HepG2 (cell line): ENCODE data around the gene NRL. TPM values are rescaled to one million over a fixed set of nuclear protein-coding genes. Genes with fewer than 3 reads are reported as not detected.

Experiments used
- BCL6 ChIP-seq: IDR thresholded peaks from 2 replicates; pipeline ENCODE4 v1.6.1; 2016; ENCODE audit warnings: missing genetic modification reagents, missing compliant biosample characterization
- DPF2 ChIP-seq: sonication (generic); formaldehyde crosslinking; IDR thresholded peaks from 2 replicates; pipeline ENCODE4 v1.4.0; 2020; ENCODE audit warnings: mild to moderate bottlenecking, low read depth, missing genetic modification reagents, borderline replicate concordance
- ELF3 ChIP-seq: IDR thresholded peaks from 2 replicates; pipeline ENCODE4 v1.6.1; 2016; ENCODE audit warnings: missing genetic modification reagents, missing compliant biosample characterization
- FIP1L1 ChIP-seq: fragments of 200-400 bp; formaldehyde crosslinking; IDR thresholded peaks from 2 replicates; pipeline ENCODE4 v1.6.1; 2018; ENCODE audit warnings: low read depth, mild to moderate bottlenecking, low read length, moderate library complexity, borderline replicate concordance; ENCODE audit not compliant: insufficient read depth
- HDAC6 ChIP-seq: fragments of 200-600 bp; sonication (generic); IDR thresholded peaks from 2 replicates; pipeline ENCODE4 v1.7.0; 2017; ENCODE audit warnings: mild to moderate bottlenecking, antibody characterized with exemption, low read length, low read depth
- PCBP2 ChIP-seq: fragments of 200-400 bp; formaldehyde crosslinking; optimal IDR thresholded peaks from 2 replicates; pipeline ENCODE3; 2018; ENCODE audit warnings: low read length, low read depth; ENCODE audit not compliant: poor library complexity, severe bottlenecking
- POLR2G ChIP-seq: fragments of 200-400 bp; formaldehyde crosslinking; IDR thresholded peaks from 2 replicates; pipeline ENCODE4 v1.6.1; 2018; ENCODE audit warnings: mild to moderate bottlenecking, low read depth, low read length, moderate library complexity
- REPIN1 ChIP-seq: sonication (generic); formaldehyde crosslinking; IDR thresholded peaks from 2 replicates; pipeline ENCODE4 v1.8.0; 2022; ENCODE audit warnings: missing genetic modification reagents, low read depth, mild to moderate bottlenecking, borderline replicate concordance
- SATB2 ChIP-seq: sonication (generic); formaldehyde crosslinking; IDR thresholded peaks from 2 replicates; pipeline ENCODE4 v1.5.0; 2020; ENCODE audit warnings: missing genetic modification reagents
- SP4 ChIP-seq: sonication (generic); formaldehyde crosslinking; IDR thresholded peaks from 2 replicates; pipeline ENCODE4 v1.8.1; 2023; ENCODE audit warnings: mild to moderate bottlenecking, missing genetic modification reagents
- SUZ12 ChIP-seq: fragments of 150-350 bp; IDR thresholded peaks from 2 replicates; pipeline ENCODE4 v1.6.1; 2014; ENCODE audit warnings: low read depth, low read length
- ZBTB3 ChIP-seq: sonication (generic); formaldehyde crosslinking; IDR thresholded peaks from 2 replicates; pipeline ENCODE4 v1.4.0; 2020; ENCODE audit warnings: low read depth, mild to moderate bottlenecking, moderate library complexity, missing genetic modification reagents, borderline replicate concordance
- ZNF335 ChIP-seq: sonication (generic); formaldehyde crosslinking; IDR thresholded peaks from 2 replicates; pipeline ENCODE4 v1.4.0; 2020; ENCODE audit warnings: missing genetic modification reagents
- ZNF337 ChIP-seq: sonication (generic); formaldehyde crosslinking; IDR thresholded peaks from 2 replicates; pipeline ENCODE4 v1.5.1; 2020; ENCODE audit warnings: missing genetic modification reagents, low read depth, mild to moderate bottlenecking, borderline replicate concordance
- ZNF609 ChIP-seq: sonication (generic); formaldehyde crosslinking; IDR thresholded peaks from 2 replicates; pipeline ENCODE4 v1.4.0; 2020; ENCODE audit warnings: mild to moderate bottlenecking, missing genetic modification reagents, borderline replicate concordance
- ZNF616 ChIP-seq: sonication (generic); formaldehyde crosslinking; IDR thresholded peaks from 2 replicates; pipeline ENCODE4 v1.5.0; 2020; ENCODE audit warnings: low read depth, mild to moderate bottlenecking, missing genetic modification reagents
- ZNF75D ChIP-seq: sonication (generic); formaldehyde crosslinking; IDR thresholded peaks from 2 replicates; pipeline ENCODE4 v1.8.1; 2023; ENCODE audit warnings: missing genetic modification reagents, mild to moderate bottlenecking, borderline replicate concordance
- ZNF883 ChIP-seq: sonication (generic); formaldehyde crosslinking; IDR thresholded peaks from 2 replicates; pipeline ENCODE4 v1.5.1; 2020; ENCODE audit warnings: mild to moderate bottlenecking, missing genetic modification reagents; ENCODE audit errors: not compliant biosample characterization
- polyA plus RNA-seq, 8 experiments: library from polyadenylated mRNA; depleted of rRNA in 3 of 8; stranded (reverse) in 7 of 8; unstranded in 1 of 8; fragments of >200 nt; fragmentation: Illumina TruSeq in 4 of 8; extraction: Trizol in 4 of 8; gene quantifications; 2 replicates each; pipeline versions ENCODE4 v1.2.1 to v1.2.3, GENCODE V29; 2011 to 2016; ENCODE audit warnings: low read depth in 4 of 8, missing spikeins in 1 of 8, mixed read lengths in 1 of 8; ENCODE audit not compliant: insufficient read depth in 1 of 8
- total RNA-seq, 5 experiments: library from RNA; depleted of rRNA; stranded (reverse); fragments of >200 nt; fragmentation: Illumina TruSeq; extraction: Trizol; gene quantifications; 2 replicates each; pipeline ENCODE4 v1.2.3, GENCODE V29; 2016; ENCODE audit warnings: low read depth in 1 of 5
- TF ChIP-seq, protein P1 (sequence below): sonication (generic); formaldehyde crosslinking; IDR thresholded peaks from 2 replicates; pipeline ENCODE4 v1.5.0; 2020; ENCODE audit warnings: missing genetic modification reagents
- TF ChIP-seq, protein P2 (sequence below): sonication (generic); formaldehyde crosslinking; IDR thresholded peaks from 2 replicates; pipeline ENCODE4 v1.8.1; 2023; ENCODE audit warnings: mild to moderate bottlenecking, inconsistent platforms, moderate library complexity, missing genetic modification reagents, borderline replicate concordance
- TF ChIP-seq, protein P3 (sequence below): sonication (generic); formaldehyde crosslinking; IDR thresholded peaks from 2 replicates; pipeline ENCODE4 v1.4.0; 2020; ENCODE audit warnings: mild to moderate bottlenecking, missing genetic modification reagents, borderline replicate concordance

Gene NRL
- total and polyA plus RNA-seq, 2 of the 13 experiments (the other 11 are each of a cell fraction or from before 2014, with no cell fraction given) = 2.5 to 4.7 TPM

DNA sequence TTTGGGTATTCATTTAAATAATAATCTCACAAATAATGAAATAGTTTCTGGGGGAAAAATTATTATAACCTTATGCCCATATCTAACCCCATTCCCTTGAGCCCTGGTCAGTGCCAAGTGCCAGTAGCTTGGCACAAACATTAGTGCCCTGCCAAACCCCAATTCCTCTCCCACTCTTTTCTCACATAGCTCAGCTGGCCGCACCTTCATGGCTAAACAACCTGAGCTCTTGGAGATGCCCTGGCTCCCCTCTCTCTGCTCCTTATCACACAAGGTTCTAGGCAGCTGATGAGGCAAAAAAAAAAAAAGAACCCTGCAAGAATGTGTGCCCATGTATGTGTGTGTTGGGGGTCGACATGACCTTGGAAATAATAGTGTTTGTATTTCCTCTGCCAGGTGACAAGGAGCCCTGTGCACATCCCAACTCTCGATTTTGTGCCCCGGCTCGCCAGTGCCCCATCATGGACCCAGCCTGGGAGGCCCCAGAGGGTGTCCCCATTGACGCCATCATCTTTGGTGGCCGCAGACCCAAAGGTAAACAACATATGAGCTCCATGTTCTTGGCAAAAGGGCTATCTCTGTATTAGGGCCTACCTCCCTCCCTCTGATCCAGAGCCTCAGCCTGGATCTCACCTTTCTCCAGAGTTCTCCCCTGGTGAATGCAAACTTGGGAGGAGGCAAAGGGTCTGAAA lies 12.2 kb downstream of the NRL start (continued):
- no peak for TF ChIP-seq ZNF609 (CRISPR knock-in tag)
- TF ChIP-seq ZNF335 (CRISPR knock-in tag) = no peak
- TF ChIP-seq HDAC6 = no peak
- TF ChIP-seq SP4 (CRISPR knock-in tag) = no peak
- TF ChIP-seq REPIN1 (CRISPR knock-in tag) = peak; percentile 1; the same call in 1 of the 2 replicates
- peak; percentile 13 for TF ChIP-seq PCBP2
- no peak for TF ChIP-seq ZNF616 (CRISPR knock-in tag)
- TF ChIP-seq SUZ12 = no peak
- TF ChIP-seq, protein P1, sequence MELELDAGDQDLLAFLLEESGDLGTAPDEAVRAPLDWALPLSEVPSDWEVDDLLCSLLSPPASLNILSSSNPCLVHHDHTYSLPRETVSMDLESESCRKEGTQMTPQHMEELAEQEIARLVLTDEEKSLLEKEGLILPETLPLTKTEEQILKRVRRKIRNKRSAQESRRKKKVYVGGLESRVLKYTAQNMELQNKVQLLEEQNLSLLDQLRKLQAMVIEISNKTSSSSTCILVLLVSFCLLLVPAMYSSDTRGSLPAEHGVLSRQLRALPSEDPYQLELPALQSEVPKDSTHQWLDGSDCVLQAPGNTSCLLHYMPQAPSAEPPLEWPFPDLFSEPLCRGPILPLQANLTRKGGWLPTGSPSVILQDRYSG (CRISPR knock-in tag) = no peak
- TF ChIP-seq ZBTB3 (CRISPR knock-in tag) = no peak
- TF ChIP-seq ZNF883 = peak; percentile 55
- no peak for TF ChIP-seq ZNF75D
- TF ChIP-seq, protein P2, sequence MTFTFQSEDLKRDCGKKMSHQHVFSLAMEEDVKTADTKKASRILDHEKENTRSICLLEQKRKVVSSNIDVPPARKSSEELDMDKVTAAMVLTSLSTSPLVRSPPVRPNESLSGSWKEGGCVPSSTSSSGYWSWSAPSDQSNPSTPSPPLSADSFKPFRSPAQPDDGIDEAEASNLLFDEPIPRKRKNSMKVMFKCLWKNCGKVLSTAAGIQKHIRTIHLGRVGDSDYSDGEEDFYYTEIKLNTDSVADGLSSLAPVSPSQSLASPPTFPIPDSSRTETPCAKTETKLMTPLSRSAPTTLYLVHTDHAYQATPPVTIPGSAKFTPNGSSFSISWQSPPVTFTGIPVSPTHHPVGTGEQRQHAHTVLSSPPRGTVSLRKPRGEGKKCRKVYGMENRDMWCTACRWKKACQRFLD (CRISPR knock-in tag) = no peak
- TF ChIP-seq FIP1L1 = no peak
- no peak for TF ChIP-seq ELF3 (CRISPR knock-in tag)
- TF ChIP-seq DPF2 (CRISPR knock-in tag) = no peak
- TF ChIP-seq BCL6 = no peak
- TF ChIP-seq POLR2G = peak; percentile 62; the same call in 1 of the 2 replicates
- TF ChIP-seq, protein P3, sequence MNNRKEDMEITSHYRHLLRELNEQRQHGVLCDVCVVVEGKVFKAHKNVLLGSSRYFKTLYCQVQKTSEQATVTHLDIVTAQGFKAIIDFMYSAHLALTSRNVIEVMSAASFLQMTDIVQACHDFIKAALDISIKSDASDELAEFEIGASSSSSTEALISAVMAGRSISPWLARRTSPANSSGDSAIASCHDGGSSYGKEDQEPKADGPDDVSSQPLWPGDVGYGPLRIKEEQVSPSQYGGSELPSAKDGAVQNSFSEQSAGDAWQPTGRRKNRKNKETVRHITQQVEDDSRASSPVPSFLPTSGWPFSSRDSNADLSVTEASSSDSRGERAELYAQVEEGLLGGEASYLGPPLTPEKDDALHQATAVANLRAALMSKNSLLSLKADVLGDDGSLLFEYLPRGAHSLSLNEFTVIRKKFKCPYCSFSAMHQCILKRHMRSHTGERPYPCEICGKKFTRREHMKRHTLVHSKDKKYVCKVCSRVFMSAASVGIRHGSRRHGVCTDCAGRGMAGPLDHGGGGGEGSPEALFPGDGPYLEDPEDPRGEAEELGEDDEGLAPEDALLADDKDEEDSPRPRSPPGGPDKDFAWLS (CRISPR knock-in tag) = no peak
- no peak for TF ChIP-seq ZNF337
- no peak for TF ChIP-seq SATB2
